LNCaP clone FGC (cell line): ENCODE data around the gene KRT77.
"Not testable (repeated sequence)": the region's sequence is repeated elsewhere in the genome, so short reads cannot be mapped to it uniquely, and the experiment has no call there.

ENCODE experiments used
- DNase-seq: peaks from one replicate; pipeline ENCODE4 v3.0.0-alpha.2; 2011; ENCODE audit warnings: low read depth
- H3K4me3 ChIP-seq: 2 replicates; pipeline ENCODE4 v1.5.1; 2011; ENCODE audit warnings: mild to moderate bottlenecking, low read depth, low read length, control low read depth
- CTCF ChIP-seq: IDR thresholded peaks from 2 replicates; pipeline ENCODE4 v1.5.1; 2012; ENCODE audit warnings: mild to moderate bottlenecking; ENCODE audit not compliant: control insufficient read depth, insufficient read depth; ENCODE audit errors: extremely low read depth

KRT77 gene

GRCh38 chr12:52675301-52675701 lies 28.0 kb downstream of the KRT77 start:
- TF ChIP-seq CTCF = no peak
- DNase-seq = no peak
- no peak overlapping the region for H3K4me3 ChIP-seq

GRCh38 chr12:52674433-52674775 lies 28.9 kb downstream of the KRT77 start:
- no peak for DNase-seq
- TF ChIP-seq CTCF = no peak

GRCh38 chr12:52673713-52674432 lies 29.5 kb downstream of the KRT77 start:
- no peak for DNase-seq
- no peak for TF ChIP-seq CTCF
- no peak overlapping the region for H3K4me3 ChIP-seq

More at GRCh38 chr12:52674433-52674775, 28.9 kb downstream of the KRT77 start:
- no peak overlapping the region for H3K4me3 ChIP-seq

- DNase-seq = no peak
- H3K4me3 ChIP-seq = no peak overlapping the region
- no peak for TF ChIP-seq CTCF
Measured at GRCh38 chr12:52673217-52673616, 30.1 kb downstream of the KRT77 start.

- TF ChIP-seq CTCF = no peak
- DNase-seq = no peak
- H3K4me3 ChIP-seq = no peak overlapping the region
Measured at GRCh38 chr12:52672321-52672933, 30.9 kb downstream of the KRT77 start.

DNA sequence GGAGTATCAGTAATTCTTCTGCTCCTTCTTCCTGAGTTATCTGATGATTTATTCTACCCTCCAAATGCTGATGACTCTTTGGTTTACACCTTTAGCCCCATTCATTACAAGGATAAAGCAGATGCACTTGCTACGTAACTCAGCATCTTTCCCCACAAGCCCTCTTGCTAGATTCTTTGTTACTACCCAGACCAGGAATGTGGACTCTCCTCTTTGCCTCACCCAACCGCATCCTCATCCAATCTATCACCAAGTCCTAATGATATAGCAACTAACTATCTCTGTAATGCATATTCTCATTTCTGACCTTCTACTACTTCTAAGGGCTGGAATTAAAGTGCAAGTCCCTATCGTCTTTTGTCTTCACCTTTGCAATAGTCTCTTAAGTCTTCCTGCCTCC lies 32.4 kb downstream of the KRT77 start:
- TF ChIP-seq CTCF = no peak
- H3K4me3 ChIP-seq = no peak overlapping the region
- no peak for DNase-seq

DNA sequence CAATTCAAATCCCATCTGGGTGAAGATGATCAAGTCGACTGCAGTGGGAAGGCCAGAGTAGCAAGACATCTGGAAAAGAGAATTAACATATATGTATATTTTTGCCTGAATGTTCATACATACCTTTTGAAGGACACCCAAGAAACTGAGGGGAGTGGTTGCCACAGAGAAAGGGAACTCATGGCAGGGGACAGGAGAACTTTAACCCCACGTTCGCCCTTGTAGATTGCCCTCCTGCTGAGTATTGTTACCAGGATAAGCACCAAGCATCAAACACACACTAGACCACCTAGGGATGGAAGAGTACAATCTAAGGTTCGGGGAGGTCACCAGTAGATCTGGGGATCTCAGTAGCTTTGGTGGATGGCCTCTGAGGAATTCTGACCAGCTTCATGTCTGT lies 32.8 kb downstream of the KRT77 start:
- no peak for DNase-seq
- TF ChIP-seq CTCF = no peak
- no peak overlapping the region for H3K4me3 ChIP-seq

DNA sequence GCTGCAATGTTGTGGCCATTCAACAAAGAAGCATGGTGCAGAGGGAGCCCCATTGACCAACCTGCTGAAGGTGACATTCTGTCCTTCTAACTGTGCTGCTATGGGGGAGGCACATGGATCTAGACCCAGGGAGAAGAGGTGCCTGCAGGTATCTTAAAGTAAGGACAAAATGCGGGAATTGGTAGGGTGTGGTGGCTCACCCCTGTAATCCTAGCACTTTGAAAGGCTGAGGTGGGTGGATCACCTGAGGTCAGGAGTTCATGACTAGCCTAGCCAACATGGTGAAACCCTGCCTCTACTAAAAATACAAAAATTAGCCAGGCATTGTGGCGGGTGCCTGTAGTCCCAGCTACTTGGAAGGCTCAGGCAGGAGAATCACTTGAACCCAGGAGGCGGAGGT lies 33.4 kb downstream of the KRT77 start:
- not testable (repeated sequence) for H3K4me3 ChIP-seq, DNase-seq
